ENCODE measurements around the gene SPACDR. TPM values are rescaled to one million over a fixed set of nuclear protein-coding genes. Genes with fewer than 3 reads are reported as not detected.
"Not testable (repeated sequence)": the region's sequence is repeated elsewhere in the genome, so short reads cannot be mapped to it uniquely, and the experiment has no call there.

The SPACDR gene
- total RNA-seq, 6 experiments from 2014 or later, result not detected

DNA sequence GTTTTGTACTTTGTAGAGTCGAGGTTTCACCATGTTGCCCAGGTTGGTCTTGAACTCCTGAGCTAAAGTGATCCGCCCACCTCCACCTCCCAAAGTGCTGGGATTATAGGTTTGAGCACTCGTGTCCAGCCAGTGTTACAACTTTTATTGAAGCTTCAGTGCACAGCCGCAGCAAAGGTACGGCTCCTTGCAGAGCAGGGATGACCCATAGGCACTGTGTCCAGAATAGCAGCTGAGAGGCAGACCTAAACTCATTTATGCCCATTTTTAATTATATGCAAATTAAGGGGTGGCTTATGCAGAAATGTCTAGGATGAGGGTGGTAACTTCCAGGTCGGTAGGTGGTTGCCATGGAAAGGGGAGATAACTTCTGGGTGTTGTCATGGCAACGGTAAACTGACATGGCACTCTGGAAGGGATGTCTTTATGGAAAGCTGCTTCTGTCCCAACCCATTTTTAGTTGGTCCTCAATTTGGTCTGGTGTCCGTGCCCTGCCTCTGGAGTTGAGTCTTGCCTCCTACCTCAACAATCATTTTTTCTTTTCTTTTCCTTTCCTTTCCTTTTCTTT lies 42.4 kb upstream of the SPACDR start:
- H3K27me3 ChIP-seq, result no peaks in the 10 kb centered on the region
- no peak overlapping the region for H3K4me3 ChIP-seq
- H3K4me1 ChIP-seq, result no peaks in the 10 kb centered on the region
- no peak for DNase-seq
- intact Hi-C loops (cut with DNase I), result no loop called here
- ATAC-seq, result no peak
- no peaks in the 10 kb centered on the region for H3K9me3 ChIP-seq
- no peaks in the 10 kb centered on the region for H3K36me3 ChIP-seq
- 67% methylated on average over 7 of the region's 8 CpGs for WGBS (ENCODE audit: insufficient coverage, low coverage, low lambda C conversion rate, missing lambda C conversion rate)
- no peak overlapping the region for H3K27ac ChIP-seq
- no peak for TF ChIP-seq POLR2A (IDR thresholded peaks at IDR 0.05)
- TF ChIP-seq CTCF (IDR thresholded peaks at IDR 0.05), result no peak

- intact Hi-C loops (cut with DNase I), result no loop called here
- DNase-seq, result no peak
- H3K27me3 ChIP-seq, result no peaks in the 10 kb centered on the region
- no peak for ATAC-seq
- no peaks in the 10 kb centered on the region for H3K9me3 ChIP-seq
- no peak overlapping the region for H3K4me3 ChIP-seq
- no peaks in the 10 kb centered on the region for H3K4me1 ChIP-seq
- no peaks in the 10 kb centered on the region for H3K36me3 ChIP-seq
- TF ChIP-seq POLR2A (IDR thresholded peaks at IDR 0.05) (no peak), CTCF (IDR thresholded peaks at IDR 0.05) (no peak)
- WGBS (ENCODE audit: insufficient coverage, low coverage, low lambda C conversion rate, missing lambda C conversion rate), result 88% methylated on average over 6 of the region's 9 CpGs
- no peak overlapping the region for H3K27ac ChIP-seq
Measured at GRCh38 chr7:100504887-100505611, 41.0 kb upstream of the SPACDR start.

GRCh38 chr7:100504031-100504430 lies 40.0 kb upstream of the SPACDR start:
- DNase-seq; intact Hi-C loops (cut with DNase I); H3K4me3 ChIP-seq; H3K4me1 ChIP-seq; H3K9me3 ChIP-seq; ATAC-seq; H3K27me3 ChIP-seq; H3K27ac ChIP-seq; H3K36me3 ChIP-seq: not testable (repeated sequence)
- WGBS (ENCODE audit: insufficient coverage, low coverage, low lambda C conversion rate, missing lambda C conversion rate), result 91% methylated on average over 3 of the region's 3 CpGs

GRCh38 chr7:100500743-100501142 lies 36.7 kb upstream of the SPACDR start:
- H3K4me1 ChIP-seq; ATAC-seq; H3K4me3 ChIP-seq; DNase-seq; H3K9me3 ChIP-seq; intact Hi-C loops (cut with DNase I); H3K27me3 ChIP-seq; H3K36me3 ChIP-seq; H3K27ac ChIP-seq: not testable (repeated sequence)
- WGBS (ENCODE audit: insufficient coverage, low coverage, low lambda C conversion rate, missing lambda C conversion rate), result 100% methylated on average over 2 of the region's 2 CpGs

- DNase-seq, result no peak
- Histone ChIP-seq H3K36me3 (no peaks in the 10 kb centered on the region), H3K27ac (no peak overlapping the region), H3K9me3 (no peaks in the 10 kb centered on the region), H3K4me3 (no peak overlapping the region), H3K4me1 (peaks cover 0 to 9% (median 3%) of the 10 kb centered on the region in 4 donors), H3K27me3 (no peaks in the 10 kb centered on the region)
- ATAC-seq, result no peak
- TF ChIP-seq POLR2A (IDR thresholded peaks at IDR 0.05) (no peak), CTCF (IDR thresholded peaks at IDR 0.05) (no peak)
- intact Hi-C loops (cut with DNase I), result no loop called here
- 67% methylated on average over 6 of the region's 6 CpGs for WGBS (ENCODE audit: insufficient coverage, low coverage, low lambda C conversion rate, missing lambda C conversion rate)
Measured at GRCh38 chr7:100496509-100496908, 32.4 kb upstream of the SPACDR start.
